ENCODE results near the gene NDEL1.
"Not testable (repeated sequence)": the region's sequence is repeated elsewhere in the genome, so short reads cannot be mapped to it uniquely, and the experiment has no call there.

NDEL1 gene, protein sequence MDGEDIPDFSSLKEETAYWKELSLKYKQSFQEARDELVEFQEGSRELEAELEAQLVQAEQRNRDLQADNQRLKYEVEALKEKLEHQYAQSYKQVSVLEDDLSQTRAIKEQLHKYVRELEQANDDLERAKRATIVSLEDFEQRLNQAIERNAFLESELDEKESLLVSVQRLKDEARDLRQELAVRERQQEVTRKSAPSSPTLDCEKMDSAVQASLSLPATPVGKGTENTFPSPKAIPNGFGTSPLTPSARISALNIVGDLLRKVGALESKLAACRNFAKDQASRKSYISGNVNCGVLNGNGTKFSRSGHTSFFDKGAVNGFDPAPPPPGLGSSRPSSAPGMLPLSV

GRCh38 chr17:8435245-8436168 is at the start of gene NDEL1:
Gene NDEL1 (plus strand): TSS chr17:8435884. CDS start chr17:8444272, 8,388 bp downstream.
- TF ChIP-seq POLR2A (IDR thresholded peaks at IDR 0.05; ENCODE audit: low read depth, low read length): peak; percentile 97
- peak; percentile 99 for DNase-seq (ENCODE audit: insufficient read length, low spot score)
- no peak for FAIRE-seq

- TF ChIP-seq POLR2A (IDR thresholded peaks at IDR 0.05; ENCODE audit: low read depth, low read length): no peak
- DNase-seq (ENCODE audit: insufficient read length, low spot score) (no peak), FAIRE-seq (no peak)
Observed at GRCh38 chr17:8386841-8387240, 48.8 kb upstream of the NDEL1 start.

- TF ChIP-seq POLR2A (IDR thresholded peaks at IDR 0.05; ENCODE audit: low read depth, low read length): no peak
- no peak for FAIRE-seq
- DNase-seq (ENCODE audit: insufficient read length, low spot score): no peak
Observed at GRCh38 chr17:8387914-8388651, 47.6 kb upstream of the NDEL1 start.

DNA sequence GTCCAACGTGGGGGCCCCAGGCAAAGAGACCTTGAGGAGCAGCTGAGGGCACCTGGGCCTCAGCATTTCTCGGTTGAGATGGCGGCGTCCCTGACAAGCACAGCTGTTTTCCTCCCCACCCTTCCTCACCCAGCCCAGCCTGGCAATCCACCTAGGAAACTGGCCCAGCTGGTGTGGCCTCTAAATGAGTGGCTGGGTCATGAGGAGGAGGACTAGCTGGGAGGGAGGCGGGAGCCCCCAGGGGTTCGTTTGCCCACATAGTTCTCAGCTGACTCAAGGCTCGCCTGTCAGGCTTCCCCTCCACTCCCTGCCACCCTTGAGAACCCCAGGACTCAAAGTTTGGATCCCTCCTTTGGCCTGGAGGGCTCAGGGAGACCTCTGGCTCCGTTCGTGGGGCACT is 44.0 kb upstream of the NDEL1 start:
- DNase-seq (ENCODE audit: insufficient read length, low spot score): peak; percentile 68
- FAIRE-seq: no peak
- no peak for TF ChIP-seq POLR2A (IDR thresholded peaks at IDR 0.05; ENCODE audit: low read depth, low read length)

DNA sequence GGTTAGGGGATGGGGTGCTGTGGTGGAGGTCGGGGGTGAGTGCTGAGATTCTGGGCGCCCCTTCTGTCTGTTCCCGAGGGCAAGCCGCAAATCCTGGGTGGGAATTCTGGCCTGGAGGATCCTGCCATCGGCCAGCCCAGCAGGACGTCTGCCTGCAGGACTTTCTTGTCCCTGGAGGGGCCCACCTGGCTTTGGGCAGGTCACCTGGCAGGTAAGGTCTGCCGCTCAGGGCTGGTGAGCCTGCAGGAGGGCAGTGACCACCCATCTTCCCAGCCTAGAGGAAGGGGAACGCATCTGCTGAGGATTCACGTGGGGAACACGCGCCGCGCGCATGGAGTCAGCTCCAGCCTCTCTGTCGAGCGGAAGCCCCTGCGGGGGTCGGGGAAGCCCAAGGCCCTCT is 43.4 kb upstream of the NDEL1 start:
- no peak for DNase-seq (ENCODE audit: insufficient read length, low spot score)

GRCh38 chr17:8392674-8393469 is 42.8 kb upstream of the NDEL1 start:
- DNase-seq (ENCODE audit: insufficient read length, low spot score): no peak
- no peak for FAIRE-seq
- no peak for TF ChIP-seq POLR2A (IDR thresholded peaks at IDR 0.05; ENCODE audit: low read depth, low read length)

More for the DNA sequence above, 43.4 kb upstream of the NDEL1 start:
- TF ChIP-seq POLR2A (IDR thresholded peaks at IDR 0.05; ENCODE audit: low read depth, low read length): no peak
- FAIRE-seq: no peak

DNA sequence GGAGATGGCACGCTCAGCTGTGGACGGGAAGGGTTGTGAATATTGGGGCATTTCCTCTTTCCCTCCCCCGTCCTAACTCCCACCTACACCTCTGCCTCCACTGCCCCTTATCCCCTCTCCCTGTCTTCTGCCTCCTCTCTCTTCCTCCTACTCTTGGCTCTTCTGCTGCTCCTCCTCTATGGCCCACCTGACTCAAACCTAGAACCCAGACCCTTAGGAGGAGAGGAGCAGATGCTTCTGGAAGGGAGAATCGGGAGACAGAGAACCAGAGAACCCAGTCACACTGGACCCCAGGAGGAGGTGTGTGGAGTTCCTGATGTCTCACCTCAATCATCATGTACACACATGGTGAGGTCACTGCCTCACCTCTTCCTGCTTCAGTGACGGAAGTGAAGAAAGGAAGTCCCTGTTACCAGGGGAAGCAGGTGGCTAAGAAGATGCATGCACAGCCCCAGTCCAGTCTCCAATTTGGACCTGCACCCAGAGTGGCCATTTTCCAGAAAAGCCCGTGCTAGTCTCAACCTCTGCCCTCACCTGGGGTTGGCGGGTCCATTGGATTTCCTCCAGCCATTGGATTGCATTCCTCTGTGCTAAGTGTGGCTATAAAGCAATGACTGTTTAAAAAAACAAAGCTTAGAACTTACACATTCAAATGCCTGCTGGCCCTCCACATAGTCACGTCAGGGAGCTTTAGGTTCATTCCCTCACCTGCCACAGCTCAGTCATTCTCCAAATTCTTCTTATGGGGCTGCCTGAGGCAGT is 42.0 kb upstream of the NDEL1 start:
- peak; percentile 55 for DNase-seq (ENCODE audit: insufficient read length, low spot score)
- TF ChIP-seq POLR2A (IDR thresholded peaks at IDR 0.05; ENCODE audit: low read depth, low read length): no peak
- FAIRE-seq: peak; percentile 67

GRCh38 chr17:8394497-8394896 is 41.2 kb upstream of the NDEL1 start:
- not testable (repeated sequence) for FAIRE-seq; DNase-seq (ENCODE audit: insufficient read length, low spot score)

DNA sequence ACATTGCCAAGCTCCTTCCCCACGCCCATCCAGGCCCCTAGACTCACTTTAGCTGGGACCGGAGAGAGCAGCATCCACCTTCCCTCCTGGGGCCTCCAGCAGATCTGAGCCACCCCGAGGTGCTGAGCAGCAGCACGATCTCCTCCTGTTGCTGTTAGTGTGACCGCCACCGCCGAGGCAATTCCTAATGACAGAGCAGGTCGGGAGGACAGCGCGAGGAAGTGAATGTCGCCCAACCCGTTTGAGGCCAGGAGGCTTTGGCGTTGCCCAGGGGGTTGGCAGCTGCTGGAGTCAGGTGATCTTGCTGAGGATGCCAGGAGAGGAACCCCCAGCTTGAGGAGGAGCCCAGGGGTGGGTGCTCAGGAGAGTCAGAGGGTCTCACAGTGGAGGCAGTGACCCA is 38.0 kb upstream of the NDEL1 start, which contains the start of gene RNF222:
TSS of gene RNF222 (minus strand) at position 192 of the 400 bp plus-strand sequence. CDS start 4,366 bp downstream, outside the sequence.
- no peak for FAIRE-seq
- no peak for TF ChIP-seq POLR2A (IDR thresholded peaks at IDR 0.05; ENCODE audit: low read depth, low read length)
- DNase-seq (ENCODE audit: insufficient read length, low spot score): no peak

DNA sequence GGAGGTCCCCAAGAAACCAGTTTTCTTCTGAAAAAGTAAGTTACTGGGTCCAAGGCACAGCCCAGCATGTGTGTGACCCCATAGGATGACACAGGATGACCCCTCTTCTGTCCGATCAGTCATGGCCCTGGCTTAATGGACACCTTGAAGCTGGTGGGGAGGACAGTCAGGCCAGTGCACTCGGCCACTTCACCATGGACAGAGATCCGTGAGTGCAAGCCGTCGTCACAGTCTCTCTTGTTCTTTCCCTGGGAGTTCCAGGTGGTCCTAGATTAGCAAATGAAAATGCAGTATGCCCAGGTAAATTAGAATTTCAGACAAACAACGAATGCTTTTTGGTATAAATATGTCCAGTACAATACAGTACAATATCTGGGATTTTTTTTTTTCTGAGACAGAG is 36.7 kb upstream of the NDEL1 start:
- FAIRE-seq (no peak), DNase-seq (ENCODE audit: insufficient read length, low spot score) (no peak)
- TF ChIP-seq POLR2A (IDR thresholded peaks at IDR 0.05; ENCODE audit: low read depth, low read length): no peak

- no peak for DNase-seq (ENCODE audit: insufficient read length, low spot score)
- FAIRE-seq: no peak
- no peak for TF ChIP-seq POLR2A (IDR thresholded peaks at IDR 0.05; ENCODE audit: low read depth, low read length)
Observed at GRCh38 chr17:8401107-8401506, 34.6 kb upstream of the NDEL1 start.

DNA sequence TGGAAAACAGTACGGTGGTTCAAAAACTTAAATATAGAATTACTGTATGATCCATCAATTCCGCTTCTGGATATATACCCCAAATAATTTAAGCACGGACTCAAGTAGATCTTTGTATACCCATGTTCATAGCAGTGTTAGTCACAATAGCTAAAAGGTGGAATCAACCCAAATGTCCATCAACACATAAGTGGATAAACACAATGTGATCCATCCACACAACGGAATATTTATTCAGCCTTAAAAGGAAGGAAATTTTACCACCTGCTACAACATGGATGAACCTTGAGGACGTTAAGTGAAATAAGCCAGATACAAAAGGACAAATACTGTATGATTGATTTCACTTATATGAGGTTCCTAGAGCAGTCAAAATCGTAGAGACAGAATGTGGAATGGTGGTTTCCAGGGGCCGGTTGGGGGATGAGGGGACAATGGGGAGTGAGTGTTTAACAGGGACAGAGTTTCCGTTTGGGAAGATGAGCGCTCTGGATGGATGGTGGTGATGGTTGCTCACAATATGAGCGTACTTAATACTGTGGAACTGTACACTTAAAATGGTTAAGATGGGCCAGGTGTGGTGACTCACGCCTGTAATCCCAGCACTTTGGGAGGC is 32.7 kb upstream of the NDEL1 start:
- no peak for DNase-seq (ENCODE audit: insufficient read length, low spot score)
- TF ChIP-seq POLR2A (IDR thresholded peaks at IDR 0.05; ENCODE audit: low read depth, low read length): no peak
- FAIRE-seq: no peak

Data from H54 (cell line).